MM.1S (cell line): ENCODE results near the gene OBP2B.

Source experiments
- CTCF ChIP-seq: fragments of 300-600 bp; sonication (generic); IDR thresholded peaks from 2 replicates; pipeline ENCODE4 v1.5.1; 2016; ENCODE audit warnings: antibody characterized with exemption, low read length, mixed read lengths
- EZH2 ChIP-seq: fragments of 300-600 bp; sonication (generic); optimal IDR thresholded peaks from 2 replicates; pipeline ENCODE3; 2017; ENCODE audit warnings: low read depth, mild to moderate bottlenecking, antibody characterized with exemption, low read length, mixed read lengths
- EZH2phosphoT487 ChIP-seq: fragments of 300-600 bp; sonication (generic); IDR thresholded peaks from 2 replicates; pipeline ENCODE4 v1.6.1; 2018; ENCODE audit warnings: antibody characterized with exemption, low read length

- TF ChIP-seq CTCF (no peak), EZH2 (no peak), EZH2phosphoT487 (no peak)
These were observed 21.5 kb downstream of the OBP2B start for GRCh38 chr9:133187561-133188005.
